Activated naive CD4-positive, alpha-beta T cell (primary cell): ENCODE measurements around the gene ANKRD42.

Experiments
- DNase-seq, 4 experiments: peaks; one replicate each; lab custom pipeline; 2025; lab: John Stamatoyannopoulos, UW

ANKRD42 gene

DNA sequence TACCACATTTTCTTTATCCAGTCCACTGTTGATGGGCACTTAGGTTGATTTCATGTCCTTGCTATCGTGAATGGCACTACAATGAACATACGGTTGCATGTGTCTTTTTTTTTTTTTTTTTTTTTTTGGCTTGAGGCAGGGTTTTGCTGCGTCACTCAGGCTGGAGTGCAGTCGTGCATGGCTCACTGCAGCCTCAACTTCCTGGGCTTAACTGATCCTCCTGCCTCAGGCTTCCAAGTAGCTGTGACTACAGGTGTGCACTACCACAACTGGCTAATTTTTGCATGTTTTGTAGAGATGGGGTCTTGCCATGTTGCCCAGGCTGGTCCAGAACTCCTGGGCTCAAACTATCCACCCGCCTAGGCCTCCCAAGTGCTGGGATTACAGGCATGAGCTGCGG is 94.1 kb downstream of the ANKRD42 start:
- no peak for DNase-seq

DNA sequence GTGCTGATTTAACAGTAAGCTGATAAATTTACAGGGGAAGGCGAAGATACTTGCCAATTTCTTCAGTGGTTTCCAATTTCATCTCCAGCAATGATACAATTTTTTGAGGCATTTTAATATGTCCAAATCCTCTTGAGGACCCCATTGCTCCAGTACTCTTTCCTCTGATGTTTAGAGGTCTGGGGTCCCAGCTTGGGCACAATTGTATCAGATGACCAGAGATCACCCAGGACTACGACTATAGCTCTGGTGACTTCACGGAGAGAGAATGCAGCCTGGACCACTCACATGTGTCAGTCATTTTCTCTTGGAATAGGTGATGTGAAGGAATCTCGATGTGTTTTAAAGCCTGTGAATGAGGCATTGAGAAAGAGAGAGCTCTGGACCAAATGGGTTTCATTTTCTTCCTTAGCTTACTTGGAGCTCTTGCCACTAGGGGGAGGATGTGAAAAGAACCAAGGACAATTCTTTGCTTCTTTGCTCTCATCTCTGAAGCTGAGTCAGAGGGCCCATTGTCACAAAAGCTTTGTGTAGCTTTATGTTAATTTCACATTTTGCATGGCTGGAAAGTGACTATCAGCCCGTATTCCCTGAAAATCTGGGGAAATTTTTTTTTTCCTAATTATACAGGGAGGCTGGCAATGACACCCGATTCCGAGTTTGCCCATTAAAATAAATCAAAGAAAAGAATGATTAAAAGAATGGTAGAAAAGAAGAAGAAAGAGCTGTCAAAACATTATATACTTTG is 99.4 kb downstream of the ANKRD42 start:
- no peak for DNase-seq

DNA sequence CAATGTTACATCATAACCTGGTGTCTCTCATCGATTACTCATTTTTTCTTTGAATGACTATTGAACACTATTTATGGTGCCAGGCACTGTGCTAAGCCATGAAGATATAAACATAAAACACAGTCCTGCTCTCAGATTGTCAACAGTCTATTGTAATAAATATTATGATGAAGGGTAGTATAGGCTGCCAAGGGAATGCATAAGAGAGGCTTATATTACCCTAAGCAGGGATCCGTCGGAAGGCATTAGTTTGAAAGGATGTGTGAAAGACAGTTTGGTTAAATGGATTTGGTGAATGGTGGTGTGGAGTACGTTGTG is 99.9 kb downstream of the ANKRD42 start:
- DNase-seq: no peak

GRCh38 chr11:83294208-83294607 is 100.7 kb downstream of the ANKRD42 start:
- no peak for DNase-seq
